SK-N-SH (cell line): ENCODE results near the gene RBPJL. TPM values are rescaled to one million over a fixed set of nuclear protein-coding genes. Genes with fewer than 3 reads are reported as not detected.
A peak's percentile ranks its signal among the peaks of the same experiment; 100 is the strongest.

Experiments
- CTCF ChIA-PET: fragments of 300-600, 350-600 bp; formaldehyde crosslinking; extraction: SDS; loops from one replicate; lab custom pipeline; 2021; lab: Yijun Ruan, JAX
- POLR2A ChIA-PET: fragments of 350-600 bp; sonication (Branson Sonifier 250); formaldehyde crosslinking; extraction: SDS; loops from one replicate; lab custom pipeline; 2020; ENCODE audit warnings: antibody characterized with exemption, inconsistent platforms; lab: Yijun Ruan, JAX
- DNase-seq: peaks from one replicate; pipeline ENCODE4 v3.0.0; 2012
- H2AFZ ChIP-seq: fragments of 200-600 bp; sonication (generic); 2 replicates; pipeline ENCODE4 v1.8.1; 2016; ENCODE audit warnings: antibody characterized with exemption, mild to moderate bottlenecking, low read depth
- H3F3A ChIP-seq: fragments of 200-600 bp; sonication (generic); replicated peaks from 2 replicates; pipeline ENCODE3; 2016; ENCODE audit warnings: antibody characterized with exemption, mild to moderate bottlenecking; ENCODE audit not compliant: insufficient read depth
- H3K27ac ChIP-seq, 2 experiments: fragments of 200-500 bp in 1 of 2; fragments of 200-600 bp in 1 of 2; sonication (Bioruptor generic) in 1 of 2; sonication (generic), shearing (Covaris generic) in 1 of 2; 2 replicates each; pipeline versions ENCODE4 v1.5.1 to v1.6.1; 2014 to 2016; ENCODE audit warnings: low read depth in 2 of 2, inconsistent platforms in 1 of 2, low read length in 1 of 2, mild to moderate bottlenecking in 1 of 2, mixed read lengths in 1 of 2
- H3K27me3 ChIP-seq: fragments of 200-600 bp; sonication (generic), shearing (Covaris generic); 2 replicates; pipeline ENCODE4 v1.6.1; 2016; ENCODE audit warnings: mixed run types; ENCODE audit not compliant: insufficient read depth
- H3K36me3 ChIP-seq, 2 experiments: fragments of 200-500 bp in 1 of 2; fragments of 200-600 bp in 1 of 2; sonication (Bioruptor generic) in 1 of 2; sonication (generic) in 1 of 2; replicated peaks in 1 of 2; 2 replicates each; pipeline versions ENCODE3 to v1.5.1; 2014 to 2016; ENCODE audit warnings: low read length in 1 of 2, mild to moderate bottlenecking in 1 of 2; ENCODE audit not compliant: insufficient read depth in 2 of 2, control insufficient read depth in 1 of 2
- H3K4me1 ChIP-seq, 2 experiments: fragments of 200-500 bp in 1 of 2; fragments of 200-600 bp in 1 of 2; sonication (Bioruptor generic) in 1 of 2; sonication (generic), shearing (Covaris generic) in 1 of 2; 2 replicates each; pipeline versions ENCODE4 v1.5.1 to v1.6.1; 2014 to 2016; ENCODE audit warnings: low read depth in 1 of 2, low read length in 1 of 2, mixed run types in 1 of 2; ENCODE audit not compliant: insufficient read depth in 2 of 2, control insufficient read depth in 1 of 2
- H3K4me2 ChIP-seq: fragments of 200-600 bp; sonication (generic), shearing (Covaris generic); 2 replicates; pipeline ENCODE4 v1.6.1; 2017; ENCODE audit warnings: mixed run types
- H3K4me3 ChIP-seq, 2 experiments: fragments of 200-500 bp in 1 of 2; fragments of 200-600 bp in 1 of 2; sonication (Bioruptor generic) in 1 of 2; sonication (generic), shearing (Covaris generic) in 1 of 2; 2 replicates each; pipeline versions ENCODE4 v1.5.1 to v1.8.1; 2014 to 2016; ENCODE audit warnings: low read depth in 2 of 2, inconsistent platforms in 1 of 2, low read length in 1 of 2, mild to moderate bottlenecking in 1 of 2, mixed read lengths in 1 of 2, moderate library complexity in 1 of 2
- H3K79me2 ChIP-seq: fragments of 200-600 bp; sonication (generic); 2 replicates; pipeline ENCODE4 v1.8.1; 2017; ENCODE audit warnings: mild to moderate bottlenecking; ENCODE audit not compliant: insufficient read depth
- H3K9ac ChIP-seq: fragments of 200-600 bp; sonication (generic); 2 replicates; pipeline ENCODE4 v1.6.1; 2017; ENCODE audit warnings: mixed run types
- H3K9me2 ChIP-seq: fragments of 200-600 bp; sonication (generic); 2 replicates; pipeline ENCODE4 v1.6.1; 2017; ENCODE audit warnings: mixed run types
- H3K9me3 ChIP-seq: fragments of 200-600 bp; sonication (generic); 2 replicates; pipeline ENCODE4 v1.6.1; 2017; ENCODE audit warnings: mixed run types, mild to moderate bottlenecking, moderate library complexity
- H4K20me1 ChIP-seq: fragments of 200-600 bp; sonication (generic); 2 replicates; pipeline ENCODE4 v1.6.1; 2017; ENCODE audit warnings: mild to moderate bottlenecking, mixed run types; ENCODE audit not compliant: insufficient read depth
- EP300 ChIP-seq, 2 experiments: IDR thresholded peaks; 2 replicates each; pipeline versions ENCODE4 v1.4.0 to v1.6.1; 2012; ENCODE audit warnings: borderline replicate concordance in 1 of 2, low read depth in 1 of 2, low read length in 1 of 2
- EZH2phosphoT487 ChIP-seq: fragments of 200-600 bp; sonication (generic); IDR thresholded peaks from 2 replicates; pipeline ENCODE4 v1.6.1; 2017; ENCODE audit warnings: low read depth, mixed run types, mild to moderate bottlenecking, antibody characterized with exemption, moderate library complexity, borderline replicate concordance
- FOXJ3 ChIP-seq: sonication (generic); formaldehyde crosslinking; IDR thresholded peaks from 2 replicates; pipeline ENCODE4 v1.5.1; 2020; ENCODE audit warnings: mild to moderate bottlenecking, missing genetic modification reagents
- GABPA ChIP-seq: IDR thresholded peaks from 2 replicates; pipeline ENCODE4 v1.4.0; 2012; ENCODE audit warnings: low read depth, mild to moderate bottlenecking
- MXI1 ChIP-seq: IDR thresholded peaks from 2 replicates; pipeline ENCODE4 v1.6.1; 2012; ENCODE audit warnings: mild to moderate bottlenecking, low read depth, low read length, improper control_type of control experiment
- NFIC ChIP-seq: IDR thresholded peaks from 2 replicates; pipeline ENCODE4 v1.4.0; 2012; ENCODE audit warnings: borderline replicate concordance
- NRF1 ChIP-seq: IDR thresholded peaks from 2 replicates; pipeline ENCODE4 v1.6.1; 2012; ENCODE audit warnings: low read depth, mild to moderate bottlenecking, low read length
- POLR2AphosphoS5 ChIP-seq: IDR thresholded peaks from 2 replicates; pipeline ENCODE4 v1.6.1; 2012; ENCODE audit warnings: low read depth, low read length
- RAD21 ChIP-seq: IDR thresholded peaks from 2 replicates; pipeline ENCODE4 v1.6.1; 2012; ENCODE audit warnings: mild to moderate bottlenecking, low read length
- REST ChIP-seq: IDR thresholded peaks from 2 replicates; pipeline ENCODE4 v1.6.1; 2012; ENCODE audit warnings: mild to moderate bottlenecking, low read depth, low read length, moderate library complexity
- SIN3A ChIP-seq: IDR thresholded peaks from 2 replicates; pipeline ENCODE4 v1.6.1; 2012; ENCODE audit warnings: low read depth, mild to moderate bottlenecking, low read length, moderate library complexity, borderline replicate concordance
- TAF1 ChIP-seq: IDR thresholded peaks from 2 replicates; pipeline ENCODE4 v1.6.1; 2012; ENCODE audit warnings: low read depth, mild to moderate bottlenecking, low read length, moderate library complexity, borderline replicate concordance
- TCF12 ChIP-seq: IDR thresholded peaks from 2 replicates; pipeline ENCODE4 v1.4.0; 2012
- TEAD4 ChIP-seq: IDR thresholded peaks from 2 replicates; pipeline ENCODE4 v1.4.0; 2012; ENCODE audit warnings: mild to moderate bottlenecking, borderline replicate concordance; ENCODE audit not compliant: insufficient read depth
- ZBTB33 ChIP-seq: IDR thresholded peaks from 2 replicates; pipeline ENCODE4 v1.4.0; 2012; ENCODE audit warnings: low read depth, borderline replicate concordance
- WGBS: methylation state at CpG from one replicate; pipeline ENCODE4 v1.1.6; 2017; ENCODE audit warnings: low lambda C conversion rate; 5-methylcytosine and 5-hydroxymethylcytosine counted together
- polyA plus RNA-seq, 3 experiments: library from polyadenylated mRNA; depleted of rRNA; stranded (reverse); fragments of >200 nt; gene quantifications; 2 replicates each; pipeline ENCODE4 v1.2.3, GENCODE V29; 2012

Gene RBPJL
- polyA plus RNA-seq, 1 of the 3 experiments (the other 2 are of a cell fraction) = not detected

GRCh38 chr20:45346851-45347250, 40.2 kb downstream of the RBPJL start (continued):
- no peak for TF ChIP-seq TCF12

DNA sequence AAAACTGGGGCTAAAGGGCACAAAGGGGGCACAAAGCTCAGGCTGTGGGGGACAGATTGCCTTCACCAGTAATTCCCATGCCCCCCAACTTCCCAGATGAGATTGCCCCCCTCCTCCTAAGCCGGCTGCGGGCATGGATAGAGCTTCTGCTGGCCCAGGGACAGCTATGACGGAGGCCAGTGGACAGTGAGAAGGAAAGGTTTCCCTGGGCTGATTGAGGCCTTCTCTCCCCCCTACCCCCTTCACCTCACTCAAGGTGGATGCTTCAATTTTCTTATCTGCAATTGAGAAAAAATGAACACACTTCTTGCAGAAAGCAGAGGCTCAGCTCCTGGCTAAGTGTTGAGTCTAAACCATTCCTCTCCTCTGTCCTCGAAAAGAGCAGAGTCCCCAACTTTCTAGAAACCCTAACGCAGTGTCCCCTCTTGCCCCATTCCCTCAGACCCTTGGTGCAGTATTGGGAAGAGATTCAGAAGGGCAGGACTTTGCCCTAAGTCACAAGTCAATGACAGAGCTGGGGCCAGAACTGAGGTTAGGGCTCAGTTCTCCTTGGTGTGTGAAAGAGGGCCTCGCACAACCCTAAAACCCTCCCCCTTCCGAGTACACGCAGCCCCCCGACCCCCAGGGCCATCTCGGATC, 40.8 kb downstream of the RBPJL start:
- Histone ChIP-seq H3K36me3 (no peaks in the 10 kb centered on the region), H3K9me2 (no peaks in the 10 kb centered on the region), H3K9me3 (no peaks in the 10 kb centered on the region), H3K27ac (peak overlapping the region; percentile 8 to 60; a peak in 3 of 4 replicates), H3K27me3 (no peaks in the 10 kb centered on the region), H4K20me1 (peaks cover 5% of the 10 kb centered on the region; the same call in 1 of the 2 replicates), H2AFZ (peak overlapping the region; percentile 67), H3K4me1 (peaks cover 47 to 51% of the 10 kb centered on the region in 2 experiments), H3K4me2 (peak overlapping the region; percentile 96), H3K79me2 (peaks cover 56% of the 10 kb centered on the region), H3K9ac (peak overlapping the region; percentile 96), H3K4me3 (peak overlapping the region; percentile 72 to 87), H3F3A (peaks cover 16% of the 10 kb centered on the region)
- CTCF ChIA-PET = interaction anchor here (0.7 to 3.4 kb wide), 7 partner anchors 13 to 89 kb away, joined by 3 to 22 read pairs (median 4); partner anchors contain the start of gene SYS1
- TF ChIP-seq EP300 (IDR thresholded peaks at IDR 0.05; ENCODE audit: borderline replicate concordance in 1 of 2, low read depth in 1 of 2, low read length in 1 of 2) (no peak), FOXJ3 (CRISPR knock-in tag) (0 out of 2 replicates have a peak, but pooled peaks have one; percentile 18), NRF1 (no peak)
- peak; percentile 24 for DNase-seq
- 47% methylated on average over 6 of the region's 10 CpGs for WGBS
- POLR2A ChIA-PET = interaction anchor here (0.7 to 1.2 kb wide), 4 partner anchors 10 to 68 kb away, joined by 3 read pairs; partner anchors contain the start of genes PIGT and SYS1

- 20% methylated on average over 11 of the region's 77 CpGs for WGBS
- peak; percentile 85 for DNase-seq
- peaks cover 40 to 43% of the 10 kb centered on the region in 2 experiments for H3K4me1 ChIP-seq
Measured at GRCh38 chr20:45347936-45348778, 41.5 kb downstream of the RBPJL start, which contains the start of gene SDC4. Gene SDC4, minus strand, starts transcription at chr20:45348424. Its CDS starts 40 bp downstream, at chr20:45348384.

More at GRCh38 chr20:45347936-45348778, 41.5 kb downstream of the RBPJL start, which contains the start of gene SDC4:
- peak within 1 kb of the TSS; percentile 40 to 60; a peak in 3 of 4 replicates for H3K27ac ChIP-seq
- H3K9ac ChIP-seq = peak within 1 kb of the TSS; percentile 96
- no peaks in the 10 kb centered on the region for H3K9me3 ChIP-seq
- peak; percentile 52; the same call in 1 of the 2 replicates for TF ChIP-seq SIN3A
- no peak for TF ChIP-seq EZH2phosphoT487
- no peak for TF ChIP-seq TEAD4
- TF ChIP-seq TAF1 = peak; percentile 94
- no peak for TF ChIP-seq RAD21
- TF ChIP-seq NFIC = no peak; the same call in 1 of the 2 replicates
- no peak for TF ChIP-seq ZBTB33
- peak; percentile 99 for TF ChIP-seq POLR2AphosphoS5
- 0 out of 2 replicates have a peak, but pooled peaks have one; percentile 18 for TF ChIP-seq MXI1
- TF ChIP-seq GABPA = no peak
- no peak; the same call in 1 of the 2 replicates for TF ChIP-seq REST
- H3K4me2 ChIP-seq = peak within 1 kb of the TSS; percentile 96
- H2AFZ ChIP-seq = peak within 1 kb of the TSS; percentile 84
- H3K27me3 ChIP-seq = no peaks in the 10 kb centered on the region
- CTCF ChIA-PET = interaction anchor here (1.0 to 4.7 kb wide), 7 partner anchors 12 to 89 kb away, joined by 3 to 22 read pairs (median 9); partner anchors contain the start of gene SYS1
- H4K20me1 ChIP-seq = peaks cover 5% of the 10 kb centered on the region; the same call in 1 of the 2 replicates
- H3K9me2 ChIP-seq = no peaks in the 10 kb centered on the region
- H3K4me3 ChIP-seq = peak within 1 kb of the TSS; percentile 72 to 87
- POLR2A ChIA-PET = interaction anchor here (0.6 to 1.1 kb wide), 4 partner anchors 11 to 68 kb away, joined by 3 to 4 read pairs (median 4); partner anchors contain the start of gene PIGT
- no peaks in the 10 kb centered on the region for H3K36me3 ChIP-seq
- peaks cover 16% of the 10 kb centered on the region for H3F3A ChIP-seq
- peaks cover 49% of the 10 kb centered on the region for H3K79me2 ChIP-seq
